ENCODE data around the gene COPS7A. TPM values are rescaled to one million over a fixed set of nuclear protein-coding genes. Genes with fewer than 3 reads are reported as not detected.

Gene COPS7A
- total and polyA plus RNA-seq, 9 of the 15 experiments (the other 6 are each of a cell fraction or from before 2014, with no cell fraction given) = 12.7 to 36.0 (median 24.3) TPM

GRCh38 chr12:6722863-6723262, 983 bp upstream of the COPS7A start:
- ATAC-seq (no peak), DNase-seq (ENCODE audit: extremely low read depth in 1 of 4, low spot score in 3 of 4) (peak in 2 of 4 experiments; percentile 35 to 37), FAIRE-seq (peak; percentile 40)
- ChIA-PET CTCF (ENCODE audit: low intra/inter-chr PET ratio) (interaction anchor here (0.7 kb wide), 1 partner anchor 30 kb away, joined by 3 read pairs; no protein-coding TSS in a partner anchor), POLR2A (interaction anchor here (0.9 to 2.9 kb wide), 6 partner anchors 10 to 51 kb away, joined by 3 to 12 read pairs (median 3); partner anchors contain the start of gene ZNF384)
- peak overlapping the region; percentile 80 for H3K4me2 ChIP-seq (ENCODE audit: insufficient read depth, low read length)
- no peaks in the 10 kb centered on the region for H3K9me1 ChIP-seq (ENCODE audit: control insufficient read depth, insufficient read depth, low read length)
- peak overlapping the region; percentile 88; the same call in 2 of the 3 replicates for H3K27ac ChIP-seq (ENCODE audit: extremely low read depth, low read depth, low read length)
- H3K9ac ChIP-seq (ENCODE audit: insufficient read depth in 1 of 2, low read depth in 2 of 2, low read length in 2 of 2) = peak overlapping the region in 1 of 2 experiments; percentile 88; a peak in 2 of 4 replicates
- H4K20me1 ChIP-seq (replicated peaks; ENCODE audit: control insufficient read depth, insufficient read depth, low read length) = no peaks in the 10 kb centered on the region
- 10% methylated on average over 3 of the region's 3 CpGs for WGBS (ENCODE audit: insufficient coverage, low coverage, missing lambda C conversion rate)
- H3K9me3 ChIP-seq (replicated peaks; ENCODE audit: control insufficient read depth, insufficient read depth, low read depth, low read length) = no peaks in the 10 kb centered on the region
- H3K4me3 ChIP-seq = peak overlapping the region; percentile 54; the same call in 1 of the 2 replicates
- BruUV-seq (replicated peaks) = no TSS peak
- no peaks in the 10 kb centered on the region for H3K27me3 ChIP-seq (ENCODE audit: control insufficient read depth in 2 of 2, insufficient read depth in 2 of 2, low read length in 2 of 2)
- peaks cover 10 to 25% of the 10 kb centered on the region in 2 experiments; a peak in 4 of 5 replicates for H3K4me1 ChIP-seq (replicated peaks in 1 of 2; ENCODE audit: control insufficient read depth in 2 of 2, insufficient read depth in 2 of 2, low read length in 2 of 2)
- H3K36me3 ChIP-seq (ENCODE audit: control insufficient read depth, insufficient read depth, low read length) = peaks cover 4% of the 10 kb centered on the region; the same call in 1 of the 3 replicates
- intact Hi-C loops (cut with micrococcal nuclease) (loop anchor here (5.0 kb wide), 1 partner anchor 36 kb away; the partner anchor contains the start of gene ZNF384), in situ Hi-C loops (cut with MboI) (no loop called here)
- H2AFZ ChIP-seq (ENCODE audit: low read depth, low read length) = peak overlapping the region; percentile 65
- peaks cover 13% of the 10 kb centered on the region for H3K79me2 ChIP-seq (ENCODE audit: control insufficient read depth, insufficient read depth, low read length)
- TF ChIP-seq HNRNPH1 (optimal IDR thresholded peaks at IDR 0.05; ENCODE audit: low read depth, low read length) (no peak), CSDE1 (IDR thresholded peaks at IDR 0.05) (no peak), NR2C1 (IDR thresholded peaks at IDR 0.05) (no peak), NR2C1 (tag; IDR thresholded peaks at IDR 0.05) (0 out of 2 replicates have a peak, but pooled peaks have one; percentile 19), CHCHD3 (CRISPR knock-in tag; IDR thresholded peaks at IDR 0.05) (no peak), POLR2A (conservative IDR thresholded peaks at IDR 0.05) (no peak), EP300 (IDR thresholded peaks at IDR 0.05; ENCODE audit: low read length) (peak; percentile 59; the same call in 1 of the 2 replicates), POLR2AphosphoS2 (IDR thresholded peaks at IDR 0.05; ENCODE audit: low read length) (no peak), BCL6 (CRISPR knock-in tag; IDR thresholded peaks at IDR 0.05) (no peak), TCF3 (CRISPR knock-in tag; IDR thresholded peaks at IDR 0.05) (peak; percentile 44), RBM39 (optimal IDR thresholded peaks at IDR 0.05; ENCODE audit: low read depth, low read length) (no peak), ZBTB8A (IDR thresholded peaks at IDR 0.05; ENCODE audit: partially characterized antibody) (no peak), EHMT2 (IDR thresholded peaks at IDR 0.05) (0 out of 2 replicates have a peak, but pooled peaks have one; percentile 9), SIRT6 (IDR thresholded peaks at IDR 0.05; ENCODE audit: low read depth, low read length) (no peak), PATZ1 (CRISPR knock-in tag; IDR thresholded peaks at IDR 0.05; ENCODE audit: borderline replicate concordance) (no peak)
- TF ChIP-seq, protein P1, sequence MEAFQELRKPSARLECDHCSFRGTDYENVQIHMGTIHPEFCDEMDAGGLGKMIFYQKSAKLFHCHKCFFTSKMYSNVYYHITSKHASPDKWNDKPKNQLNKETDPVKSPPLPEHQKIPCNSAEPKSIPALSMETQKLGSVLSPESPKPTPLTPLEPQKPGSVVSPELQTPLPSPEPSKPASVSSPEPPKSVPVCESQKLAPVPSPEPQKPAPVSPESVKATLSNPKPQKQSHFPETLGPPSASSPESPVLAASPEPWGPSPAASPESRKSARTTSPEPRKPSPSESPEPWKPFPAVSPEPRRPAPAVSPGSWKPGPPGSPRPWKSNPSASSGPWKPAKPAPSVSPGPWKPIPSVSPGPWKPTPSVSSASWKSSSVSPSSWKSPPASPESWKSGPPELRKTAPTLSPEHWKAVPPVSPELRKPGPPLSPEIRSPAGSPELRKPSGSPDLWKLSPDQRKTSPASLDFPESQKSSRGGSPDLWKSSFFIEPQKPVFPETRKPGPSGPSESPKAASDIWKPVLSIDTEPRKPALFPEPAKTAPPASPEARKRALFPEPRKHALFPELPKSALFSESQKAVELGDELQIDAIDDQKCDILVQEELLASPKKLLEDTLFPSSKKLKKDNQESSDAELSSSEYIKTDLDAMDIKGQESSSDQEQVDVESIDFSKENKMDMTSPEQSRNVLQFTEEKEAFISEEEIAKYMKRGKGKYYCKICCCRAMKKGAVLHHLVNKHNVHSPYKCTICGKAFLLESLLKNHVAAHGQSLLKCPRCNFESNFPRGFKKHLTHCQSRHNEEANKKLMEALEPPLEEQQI (IDR thresholded peaks at IDR 0.05) = 0 out of 2 replicates have a peak, but pooled peaks have one; percentile 28
- TF ChIP-seq, protein P2, sequence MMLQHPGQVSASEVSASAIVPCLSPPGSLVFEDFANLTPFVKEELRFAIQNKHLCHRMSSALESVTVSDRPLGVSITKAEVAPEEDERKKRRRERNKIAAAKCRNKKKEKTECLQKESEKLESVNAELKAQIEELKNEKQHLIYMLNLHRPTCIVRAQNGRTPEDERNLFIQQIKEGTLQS (IDR thresholded peaks at IDR 0.05) = peak; percentile 20; the same call in 1 of the 2 replicates
- TF ChIP-seq, protein P2 (CRISPR knock-in tag; conservative IDR thresholded peaks at IDR 0.05) = no peak
- TF ChIP-seq, protein P3, sequence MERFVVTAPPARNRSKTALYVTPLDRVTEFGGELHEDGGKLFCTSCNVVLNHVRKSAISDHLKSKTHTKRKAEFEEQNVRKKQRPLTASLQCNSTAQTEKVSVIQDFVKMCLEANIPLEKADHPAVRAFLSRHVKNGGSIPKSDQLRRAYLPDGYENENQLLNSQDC (CRISPR knock-in tag; IDR thresholded peaks at IDR 0.05) = no peak

Measured in K562 (cell line).